Thyroid gland (tissue), 4 donors: ENCODE measurements around the gene RPL11. TPM values are rescaled to one million over a fixed set of nuclear protein-coding genes. Genes with fewer than 3 reads are reported as not detected.

Source experiments
- DNase-seq, 2 donors: peaks; one replicate each; pipeline ENCODE4 v3.0.0-alpha.2; 2019
- H3K27ac ChIP-seq, 3 donors: fragments of 200-600 bp; sonication (generic); 1 replicate in 2 of 3; 2 replicates in 1 of 3; pipeline ENCODE4 v1.5.1; 2016 to 2019; ENCODE audit warnings: mild to moderate bottlenecking in 1 of 3, moderate library complexity in 1 of 3
- H3K27me3 ChIP-seq: fragments of 200-600 bp; sonication (generic); one replicate; pipeline ENCODE4 v1.5.1; 2019
- H3K36me3 ChIP-seq, 2 donors: fragments of 200-600 bp; sonication (generic); one replicate each; pipeline ENCODE4 v1.5.1; 2016 to 2019
- H3K4me1 ChIP-seq, 2 donors: fragments of 200-600 bp; sonication (generic); one replicate each; pipeline ENCODE4 v1.5.1; 2017 to 2019
- H3K4me3 ChIP-seq, 3 donors: fragments of 200-600 bp; sonication (generic); replicated peaks in 1 of 3; 1 replicate in 2 of 3; 2 replicates in 1 of 3; pipeline ENCODE4 v1.5.1; 2016; ENCODE audit warnings: mild to moderate bottlenecking in 1 of 3
- H3K9me3 ChIP-seq: fragments of 200-600 bp; sonication (generic); one replicate; pipeline ENCODE4 v1.5.1; 2017
- POLR2A ChIP-seq, 2 donors: fragments of 450-650 bp; IDR thresholded peaks; one replicate each; pipeline ENCODE4 v1.6.1; 2017; ENCODE audit warnings: antibody characterized with exemption in 2 of 2, mild to moderate bottlenecking in 2 of 2, moderate library complexity in 1 of 2
- WGBS, 2 donors: methylation state at CpG; one replicate each; pipeline ENCODE4 v1.1.5; 2017; 5-methylcytosine and 5-hydroxymethylcytosine counted together
- intact Hi-C: fragments of 100-400 bp; cut with DNase I; formaldehyde crosslinking; loops from one replicate; pipeline ENCODE4 v1.15.1; 2023
- total RNA-seq, 4 donors: library from RNA; depleted of rRNA; stranded (reverse); fragments of >200 nt; gene quantifications; one replicate each; pipeline ENCODE4 v1.2.3, GENCODE V29; 2016
- TF ChIP-seq, protein P1 (sequence below), 6 experiments: fragments of 200-600 bp in 3 of 6; fragments of 450-650 bp in 3 of 6; sonication (generic) in 3 of 6; IDR thresholded peaks; one replicate each; pipeline ENCODE4 v1.5.1; 2016 to 2019; ENCODE audit warnings: antibody characterized with exemption in 6 of 6, mild to moderate bottlenecking in 2 of 6, inconsistent platforms in 1 of 6, moderate library complexity in 1 of 6

Gene RPL11
- total RNA-seq, 4 donors from 2014 or later, result 669 to 1,720 (median 801) TPM

DNA sequence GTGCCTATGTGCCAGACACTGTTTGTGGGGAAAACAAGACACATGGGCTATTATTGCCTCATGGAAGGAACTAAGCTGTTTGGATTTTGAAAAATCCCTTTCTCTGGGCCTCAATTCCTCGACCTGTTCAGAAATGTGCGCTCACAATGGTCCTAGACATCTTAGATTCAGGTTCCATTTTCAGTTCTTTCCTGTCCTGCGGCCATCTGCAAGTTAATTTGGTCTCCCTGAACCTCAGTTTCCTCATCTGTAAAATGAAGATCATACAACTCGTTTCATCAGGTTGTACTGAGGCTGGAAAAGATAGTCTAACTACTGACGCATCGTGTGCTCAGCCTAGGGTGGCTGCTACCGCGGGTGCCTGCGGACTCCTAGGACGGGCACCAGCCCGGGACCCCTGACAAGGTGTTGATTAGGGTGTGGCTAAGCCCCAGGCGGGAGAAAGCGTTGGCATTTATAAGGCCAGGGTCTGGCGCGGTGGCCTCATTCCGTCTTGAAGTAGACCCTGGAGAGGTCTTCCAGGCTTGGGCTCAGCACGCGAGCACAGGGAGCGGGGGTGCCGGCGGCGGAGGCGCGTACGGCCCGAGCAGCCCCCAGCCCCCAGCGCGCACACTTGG, 51.2 kb downstream of the RPL11 start:
- intact Hi-C loops, result loop anchor here (10.0 kb wide), 1 partner anchor 48 kb away; the partner anchor contains the start of gene RPL11
- 29 to 37% methylated on average over 7 to 11 of the region's 28 CpGs for WGBS, 2 donors
- DNase-seq, result peak in 1 of 2 donors; percentile 13
- H3K36me3 ChIP-seq, result peaks cover 0 to 3% of the 10 kb centered on the region in 2 donors
- H3K27ac ChIP-seq, result peak overlapping the region; percentile 88 to 90 (median 88)
- TF ChIP-seq, protein P1, sequence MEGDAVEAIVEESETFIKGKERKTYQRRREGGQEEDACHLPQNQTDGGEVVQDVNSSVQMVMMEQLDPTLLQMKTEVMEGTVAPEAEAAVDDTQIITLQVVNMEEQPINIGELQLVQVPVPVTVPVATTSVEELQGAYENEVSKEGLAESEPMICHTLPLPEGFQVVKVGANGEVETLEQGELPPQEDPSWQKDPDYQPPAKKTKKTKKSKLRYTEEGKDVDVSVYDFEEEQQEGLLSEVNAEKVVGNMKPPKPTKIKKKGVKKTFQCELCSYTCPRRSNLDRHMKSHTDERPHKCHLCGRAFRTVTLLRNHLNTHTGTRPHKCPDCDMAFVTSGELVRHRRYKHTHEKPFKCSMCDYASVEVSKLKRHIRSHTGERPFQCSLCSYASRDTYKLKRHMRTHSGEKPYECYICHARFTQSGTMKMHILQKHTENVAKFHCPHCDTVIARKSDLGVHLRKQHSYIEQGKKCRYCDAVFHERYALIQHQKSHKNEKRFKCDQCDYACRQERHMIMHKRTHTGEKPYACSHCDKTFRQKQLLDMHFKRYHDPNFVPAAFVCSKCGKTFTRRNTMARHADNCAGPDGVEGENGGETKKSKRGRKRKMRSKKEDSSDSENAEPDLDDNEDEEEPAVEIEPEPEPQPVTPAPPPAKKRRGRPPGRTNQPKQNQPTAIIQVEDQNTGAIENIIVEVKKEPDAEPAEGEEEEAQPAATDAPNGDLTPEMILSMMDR (IDR thresholded peaks at IDR 0.05), result no peak
- TF ChIP-seq POLR2A (IDR thresholded peaks at IDR 0.05), result no peak
- peak overlapping the region; percentile 70 to 98 (median 96) for H3K4me3 ChIP-seq
- H3K27me3 ChIP-seq, result no peaks in the 10 kb centered on the region
- H3K9me3 ChIP-seq, result no peaks in the 10 kb centered on the region
- peaks cover 15 to 32% of the 10 kb centered on the region in 2 donors for H3K4me1 ChIP-seq

DNA sequence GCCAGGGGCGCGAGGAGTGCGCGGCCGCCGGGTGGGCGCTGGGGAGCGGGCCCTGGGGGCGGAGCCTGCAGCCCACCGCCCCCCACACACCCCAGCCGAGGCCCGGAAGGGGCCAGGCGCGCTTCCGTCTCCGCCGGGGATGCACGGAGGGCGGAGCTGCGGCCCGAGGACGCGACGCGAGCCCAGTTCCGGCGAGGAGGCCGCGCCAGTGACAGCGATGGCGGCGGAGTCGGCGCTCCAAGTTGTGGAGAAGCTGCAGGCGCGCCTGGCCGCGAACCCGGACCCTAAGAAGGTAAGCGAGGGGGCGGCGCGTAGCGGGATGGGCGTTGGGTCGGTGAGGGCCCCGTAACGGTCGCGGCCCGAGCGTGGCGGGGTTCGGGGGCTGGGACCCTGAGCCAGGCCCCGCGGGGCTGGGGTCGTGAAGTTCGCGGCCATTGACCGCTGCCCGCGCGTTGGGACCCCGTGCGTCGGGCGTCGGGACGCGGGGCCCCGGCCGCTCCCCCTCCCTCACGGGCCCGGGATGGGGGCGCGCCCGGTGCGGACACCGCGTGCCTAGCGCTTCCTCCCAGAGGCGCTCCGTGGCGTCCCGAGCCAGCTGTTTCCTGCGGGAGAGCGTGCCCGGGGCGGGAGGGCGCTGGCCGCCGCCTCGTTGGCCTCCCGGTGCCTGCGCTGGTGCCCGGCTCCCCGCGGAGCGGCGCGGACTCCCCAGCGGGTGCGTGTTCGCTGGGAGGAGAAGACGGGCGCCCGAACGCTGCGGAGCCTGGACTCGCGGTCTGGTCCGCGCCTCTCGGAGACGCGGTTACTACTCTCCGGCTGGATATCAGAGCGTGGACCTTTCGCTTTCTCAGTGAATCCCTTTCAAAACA, 51.9 kb downstream of the RPL11 start, which contains the start of gene ELOA:
ELOA (plus strand) TSS at position 185 of the 866 bp plus-strand sequence; CDS start at position 218, 33 bp downstream.
- H3K27me3 ChIP-seq, result no peaks in the 10 kb centered on the region
- H3K36me3 ChIP-seq, result peaks cover 0 to 3% of the 10 kb centered on the region in 2 donors
- 0 to 1% methylated on average over 15 of the region's 119 CpGs for WGBS, 2 donors
- peak; percentile 75 to 80 for DNase-seq
- intact Hi-C loops, result loop anchor here (10.0 kb wide), 1 partner anchor 49 kb away; the partner anchor contains the start of gene RPL11
- H3K9me3 ChIP-seq, result no peaks in the 10 kb centered on the region
- peak; percentile 41 to 92 for TF ChIP-seq POLR2A (IDR thresholded peaks at IDR 0.05)
- TF ChIP-seq, protein P1 (IDR thresholded peaks at IDR 0.05), result no peak
- H3K27ac ChIP-seq, result peak within 1 kb of the TSS; percentile 88 to 90 (median 88)
- H3K4me1 ChIP-seq, result peaks cover 15 to 33% of the 10 kb centered on the region in 2 donors
- H3K4me3 ChIP-seq, result peak within 1 kb of the TSS; percentile 70 to 98 (median 96)

DNA sequence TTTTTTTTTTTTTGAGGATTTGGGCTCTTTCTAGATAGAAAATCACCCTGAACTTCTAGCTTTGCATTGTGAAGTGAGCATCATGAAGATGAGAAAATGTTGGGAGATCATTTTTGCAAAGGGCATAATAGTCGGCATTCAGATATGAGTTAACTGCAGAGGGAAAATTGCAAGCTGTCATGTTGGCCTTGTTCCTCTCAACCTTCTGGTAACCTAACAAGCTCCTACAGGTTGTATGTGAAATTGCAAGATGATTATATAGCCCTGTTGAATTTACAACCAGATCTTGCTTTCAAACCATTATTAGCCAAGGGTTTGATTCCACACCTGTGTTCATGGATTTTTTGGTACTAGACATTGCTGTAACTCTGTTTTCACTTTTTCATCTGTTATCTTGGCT, 53.9 kb downstream of the RPL11 start:
- 74 to 86% methylated on average over 1 of the region's 1 CpG for WGBS, 2 donors
- TF ChIP-seq, protein P1 (IDR thresholded peaks at IDR 0.05), result peak in 2 of 6 experiments; percentile 12 to 17
- TF ChIP-seq POLR2A (IDR thresholded peaks at IDR 0.05), result no peak
- no peaks in the 10 kb centered on the region for H3K9me3 ChIP-seq
- peaks cover 0 to 6% of the 10 kb centered on the region in 2 donors for H3K36me3 ChIP-seq
- no peak overlapping the region for H3K4me3 ChIP-seq
- intact Hi-C loops, result loop anchor here (10.0 kb wide), 1 partner anchor 51 kb away; the partner anchor contains the start of gene RPL11
- no peaks in the 10 kb centered on the region for H3K27me3 ChIP-seq
- H3K4me1 ChIP-seq, result peaks cover 15 to 33% of the 10 kb centered on the region in 2 donors
- H3K27ac ChIP-seq, result no peak overlapping the region
- no peak for DNase-seq

Other genes starting within 250 kb of the RPL11 start
- 10 to 100 TPM; 69.3 to 75.7 (median 73.6) TPM for gene ASAP3, start 207.6 kb upstream of the RPL11 start, total RNA-seq
- gene E2F2, start 160.6 kb upstream of the RPL11 start, total RNA-seq, result under 1 TPM in 3 of 4 donors, not detected in 1; 0.10 to 0.27 (median 0.17) TPM
- 100 to 1,000 TPM; 279 to 388 (median 343) TPM for gene ID3, start 132.3 kb upstream of the RPL11 start, total RNA-seq
- 10 to 100 TPM; 33.3 to 49.9 (median 40.5) TPM for gene ELOA, start 51.7 kb downstream of the RPL11 start, total RNA-seq
- gene PITHD1, start 86.6 kb downstream of the RPL11 start, total RNA-seq, result 10 to 100 TPM; 55.3 to 75.8 (median 60.0) TPM
- gene LYPLA2, start 99.3 kb downstream of the RPL11 start, total RNA-seq, result 10 to 100 TPM; 31.3 to 75.4 (median 60.6) TPM
- gene GALE, start 108.9 kb downstream of the RPL11 start, total RNA-seq, result 10 to 100 TPM in 2 of 4 donors, 1 to 10 TPM in 2; 4.6 to 12.6 (median 8.4) TPM
- 10 to 100 TPM; 35.8 to 84.3 (median 57.0) TPM for gene HMGCL, start 133.6 kb downstream of the RPL11 start, total RNA-seq
- 100 to 1,000 TPM in 3 of 4 donors, 10 to 100 TPM in 1; 75.5 to 133 (median 112) TPM for gene FUCA1, start 176.5 kb downstream of the RPL11 start, total RNA-seq
- under 1 TPM; 0.11 to 0.54 (median 0.31) TPM for gene CNR2, start 221.6 kb downstream of the RPL11 start, total RNA-seq